HepG2 (cell line): Measurements from ENCODE around the gene SDF2. TPM values are rescaled to one million over a fixed set of nuclear protein-coding genes. Genes with fewer than 3 reads are reported as not detected.
A peak's percentile ranks its signal among the peaks of the same experiment; 100 is the strongest.

ENCODE experiments used
- ATF7 ChIP-seq, 2 experiments: fragments of 450-650 bp in 1 of 2; sonication (generic) in 1 of 2; formaldehyde crosslinking in 1 of 2; IDR thresholded peaks; 2 replicates each; pipeline versions ENCODE4 v1.4.0 to v1.6.1; 2016 to 2020; ENCODE audit warnings: antibody characterized with exemption in 1 of 2, mild to moderate bottlenecking in 1 of 2, missing genetic modification reagents in 1 of 2
- ETV5 ChIP-seq: IDR thresholded peaks from 2 replicates; pipeline ENCODE4 v1.6.1; 2018; ENCODE audit warnings: missing biosample characterization, missing genetic modification reagents, inconsistent platforms, borderline replicate concordance
- FIP1L1 ChIP-seq: fragments of 200-400 bp; formaldehyde crosslinking; IDR thresholded peaks from 2 replicates; pipeline ENCODE4 v1.6.1; 2018; ENCODE audit warnings: low read depth, mild to moderate bottlenecking, low read length, moderate library complexity, borderline replicate concordance; ENCODE audit not compliant: insufficient read depth
- GATA4 ChIP-seq: sonication (generic); IDR thresholded peaks from 2 replicates; pipeline ENCODE4 v1.6.1; 2016; ENCODE audit warnings: antibody characterized with exemption, low read depth, borderline replicate concordance
- KLF6 ChIP-seq: IDR thresholded peaks from 2 replicates; pipeline ENCODE4 v1.8.0; 2016; ENCODE audit warnings: missing biosample characterization, missing genetic modification reagents
- KMT2A ChIP-seq: sonication (generic); formaldehyde crosslinking; IDR thresholded peaks from 2 replicates; pipeline ENCODE4 v1.4.0; 2020; ENCODE audit warnings: missing genetic modification reagents
- MTA1 ChIP-seq: sonication (generic); formaldehyde crosslinking; IDR thresholded peaks from 2 replicates; pipeline ENCODE4 v1.4.0; 2020; ENCODE audit warnings: missing genetic modification reagents, mild to moderate bottlenecking, borderline replicate concordance
- SIX4 ChIP-seq: sonication (generic); formaldehyde crosslinking; IDR thresholded peaks from 2 replicates; pipeline ENCODE4 v1.4.0; 2020; ENCODE audit warnings: missing genetic modification reagents
- ZKSCAN1 ChIP-seq: fragments of 150-350 bp; IDR thresholded peaks from 2 replicates; pipeline ENCODE4 v1.6.1; 2014; ENCODE audit warnings: low read length
- ZNF354B ChIP-seq: sonication (generic); formaldehyde crosslinking; IDR thresholded peaks from 2 replicates; pipeline ENCODE4 v1.8.0; 2022; ENCODE audit warnings: mild to moderate bottlenecking, missing genetic modification reagents
- ZNF672 ChIP-seq: sonication (generic); formaldehyde crosslinking; IDR thresholded peaks from 2 replicates; pipeline ENCODE4 v1.8.1; 2022; ENCODE audit warnings: missing genetic modification reagents
- polyA plus RNA-seq, 8 experiments: library from polyadenylated mRNA; depleted of rRNA in 3 of 8; stranded (reverse) in 7 of 8; unstranded in 1 of 8; fragments of >200 nt; fragmentation: Illumina TruSeq in 4 of 8; extraction: Trizol in 4 of 8; gene quantifications; 2 replicates each; pipeline versions ENCODE4 v1.2.1 to v1.2.3, GENCODE V29; 2011 to 2016; ENCODE audit warnings: low read depth in 4 of 8, missing spikeins in 1 of 8, mixed read lengths in 1 of 8; ENCODE audit not compliant: insufficient read depth in 1 of 8
- total RNA-seq, 5 experiments: library from RNA; depleted of rRNA; stranded (reverse); fragments of >200 nt; fragmentation: Illumina TruSeq; extraction: Trizol; gene quantifications; 2 replicates each; pipeline ENCODE4 v1.2.3, GENCODE V29; 2016; ENCODE audit warnings: low read depth in 1 of 5
- TF ChIP-seq, protein P1 (sequence below): sonication (generic); formaldehyde crosslinking; IDR thresholded peaks from 2 replicates; pipeline ENCODE4 v1.4.0; 2020; ENCODE audit warnings: mild to moderate bottlenecking, missing genetic modification reagents
- TF ChIP-seq, protein P2 (sequence below): sonication (generic); formaldehyde crosslinking; IDR thresholded peaks from 2 replicates; pipeline ENCODE4 v1.8.0; 2022; ENCODE audit warnings: low read depth, missing genetic modification reagents
- TF ChIP-seq, protein P3 (sequence below): sonication (generic); formaldehyde crosslinking; IDR thresholded peaks from 2 replicates; pipeline ENCODE4 v1.4.0; 2020; ENCODE audit warnings: mild to moderate bottlenecking, missing genetic modification reagents
- TF ChIP-seq, protein P4 (sequence below): sonication (generic); formaldehyde crosslinking; IDR thresholded peaks from 2 replicates; pipeline ENCODE4 v1.4.0; 2020; ENCODE audit warnings: missing genetic modification reagents

SDF2 gene
- total and polyA plus RNA-seq, 2 of the 13 experiments (the other 11 are each of a cell fraction or from before 2014, with no cell fraction given) = 58.2 to 58.4 TPM

DNA sequence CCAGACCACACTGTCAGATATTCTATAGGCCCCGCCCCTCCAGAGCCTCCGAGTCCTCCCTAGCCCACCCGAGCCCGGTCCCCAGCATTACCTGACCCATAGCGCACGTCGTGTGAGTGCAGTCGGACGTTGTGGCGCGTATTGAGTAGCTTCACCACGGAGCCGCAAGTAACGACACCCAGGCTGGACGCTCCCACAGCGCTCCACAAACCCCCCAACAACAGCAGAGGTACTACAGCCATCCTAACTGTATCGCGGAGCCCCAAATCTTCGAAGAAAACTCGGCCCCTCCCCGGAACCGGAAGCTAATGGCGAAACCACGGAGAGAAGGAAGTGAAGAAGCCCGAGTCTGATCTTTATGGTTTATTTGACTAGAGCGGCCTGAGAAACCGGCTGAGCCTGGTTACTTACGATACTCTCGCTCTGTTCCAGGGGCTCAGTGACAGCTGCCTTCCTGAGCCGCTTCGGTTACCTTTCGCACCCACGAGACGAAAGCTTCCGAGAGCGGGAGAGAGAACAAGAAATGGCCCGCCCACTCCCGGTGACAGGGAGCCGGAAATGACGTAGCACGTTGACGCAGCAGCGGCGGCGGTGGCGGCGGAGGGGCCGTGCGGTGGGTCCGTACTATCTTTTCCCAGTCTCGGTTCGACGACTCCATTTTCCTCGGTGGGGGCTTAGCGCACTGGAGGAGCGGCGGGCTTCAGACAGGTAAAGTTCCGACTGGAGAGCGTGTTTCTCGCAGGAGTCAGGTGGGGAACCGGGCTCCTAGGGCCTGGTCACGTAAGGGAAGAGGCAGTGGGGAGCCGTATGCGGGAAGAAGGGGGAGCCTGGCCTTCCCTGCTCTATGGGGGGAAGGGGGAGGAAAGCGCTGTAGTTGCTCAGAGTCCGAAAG lies at the start of gene SDF2, which contains the start of gene SUPT6H (continued):
- TF ChIP-seq SIX4 (CRISPR knock-in tag) (0 out of 2 replicates have a peak, but pooled peaks have one; percentile 16), GATA4 (no peak), KMT2A (peak; percentile 86; the same call in 1 of the 2 replicates), FIP1L1 (no peak), MTA1 (CRISPR knock-in tag) (peak; percentile 73; the same call in 1 of the 2 replicates), ZNF354B (no peak), ZNF672 (CRISPR knock-in tag) (no peak), ATF7 (IDR thresholded peaks at IDR 0.05) (no peak), ATF7 (CRISPR knock-in tag; IDR thresholded peaks at IDR 0.05) (no peak), ZKSCAN1 (no peak), KLF6 (peak; percentile 62; the same call in 1 of the 2 replicates), ETV5 (CRISPR knock-in tag) (no peak; the same call in 1 of the 2 replicates)
- TF ChIP-seq, protein P1, sequence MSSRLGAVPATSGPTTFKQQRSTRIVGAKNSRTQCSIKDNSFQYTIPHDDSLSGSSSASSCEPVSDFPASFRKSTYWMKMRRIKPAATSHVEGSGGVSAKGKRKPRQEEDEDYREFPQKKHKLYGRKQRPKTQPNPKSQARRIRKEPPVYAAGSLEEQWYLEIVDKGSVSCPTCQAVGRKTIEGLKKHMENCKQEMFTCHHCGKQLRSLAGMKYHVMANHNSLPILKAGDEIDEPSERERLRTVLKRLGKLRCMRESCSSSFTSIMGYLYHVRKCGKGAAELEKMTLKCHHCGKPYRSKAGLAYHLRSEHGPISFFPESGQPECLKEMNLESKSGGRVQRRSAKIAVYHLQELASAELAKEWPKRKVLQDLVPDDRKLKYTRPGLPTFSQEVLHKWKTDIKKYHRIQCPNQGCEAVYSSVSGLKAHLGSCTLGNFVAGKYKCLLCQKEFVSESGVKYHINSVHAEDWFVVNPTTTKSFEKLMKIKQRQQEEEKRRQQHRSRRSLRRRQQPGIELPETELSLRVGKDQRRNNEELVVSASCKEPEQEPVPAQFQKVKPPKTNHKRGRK (CRISPR knock-in tag) = no peak
- TF ChIP-seq, protein P2, sequence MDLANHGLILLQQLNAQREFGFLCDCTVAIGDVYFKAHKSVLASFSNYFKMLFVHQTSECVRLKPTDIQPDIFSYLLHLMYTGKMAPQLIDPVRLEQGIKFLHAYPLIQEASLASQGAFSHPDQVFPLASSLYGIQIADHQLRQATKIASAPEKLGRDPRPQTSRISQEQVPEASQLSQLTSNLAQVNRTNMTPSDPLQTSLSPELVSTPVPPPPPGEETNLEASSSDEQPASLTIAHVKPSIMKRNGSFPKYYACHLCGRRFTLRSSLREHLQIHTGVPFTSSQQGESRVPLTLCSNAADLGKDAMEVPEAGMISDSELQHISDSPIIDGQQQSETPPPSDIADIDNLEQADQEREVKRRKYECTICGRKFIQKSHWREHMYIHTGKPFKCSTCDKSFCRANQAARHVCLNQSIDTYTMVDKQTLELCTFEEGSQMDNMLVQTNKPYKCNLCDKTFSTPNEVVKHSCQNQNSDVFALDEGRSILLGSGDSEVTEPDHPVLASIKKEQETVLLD (CRISPR knock-in tag) = peak; percentile 89
- TF ChIP-seq, protein P3, sequence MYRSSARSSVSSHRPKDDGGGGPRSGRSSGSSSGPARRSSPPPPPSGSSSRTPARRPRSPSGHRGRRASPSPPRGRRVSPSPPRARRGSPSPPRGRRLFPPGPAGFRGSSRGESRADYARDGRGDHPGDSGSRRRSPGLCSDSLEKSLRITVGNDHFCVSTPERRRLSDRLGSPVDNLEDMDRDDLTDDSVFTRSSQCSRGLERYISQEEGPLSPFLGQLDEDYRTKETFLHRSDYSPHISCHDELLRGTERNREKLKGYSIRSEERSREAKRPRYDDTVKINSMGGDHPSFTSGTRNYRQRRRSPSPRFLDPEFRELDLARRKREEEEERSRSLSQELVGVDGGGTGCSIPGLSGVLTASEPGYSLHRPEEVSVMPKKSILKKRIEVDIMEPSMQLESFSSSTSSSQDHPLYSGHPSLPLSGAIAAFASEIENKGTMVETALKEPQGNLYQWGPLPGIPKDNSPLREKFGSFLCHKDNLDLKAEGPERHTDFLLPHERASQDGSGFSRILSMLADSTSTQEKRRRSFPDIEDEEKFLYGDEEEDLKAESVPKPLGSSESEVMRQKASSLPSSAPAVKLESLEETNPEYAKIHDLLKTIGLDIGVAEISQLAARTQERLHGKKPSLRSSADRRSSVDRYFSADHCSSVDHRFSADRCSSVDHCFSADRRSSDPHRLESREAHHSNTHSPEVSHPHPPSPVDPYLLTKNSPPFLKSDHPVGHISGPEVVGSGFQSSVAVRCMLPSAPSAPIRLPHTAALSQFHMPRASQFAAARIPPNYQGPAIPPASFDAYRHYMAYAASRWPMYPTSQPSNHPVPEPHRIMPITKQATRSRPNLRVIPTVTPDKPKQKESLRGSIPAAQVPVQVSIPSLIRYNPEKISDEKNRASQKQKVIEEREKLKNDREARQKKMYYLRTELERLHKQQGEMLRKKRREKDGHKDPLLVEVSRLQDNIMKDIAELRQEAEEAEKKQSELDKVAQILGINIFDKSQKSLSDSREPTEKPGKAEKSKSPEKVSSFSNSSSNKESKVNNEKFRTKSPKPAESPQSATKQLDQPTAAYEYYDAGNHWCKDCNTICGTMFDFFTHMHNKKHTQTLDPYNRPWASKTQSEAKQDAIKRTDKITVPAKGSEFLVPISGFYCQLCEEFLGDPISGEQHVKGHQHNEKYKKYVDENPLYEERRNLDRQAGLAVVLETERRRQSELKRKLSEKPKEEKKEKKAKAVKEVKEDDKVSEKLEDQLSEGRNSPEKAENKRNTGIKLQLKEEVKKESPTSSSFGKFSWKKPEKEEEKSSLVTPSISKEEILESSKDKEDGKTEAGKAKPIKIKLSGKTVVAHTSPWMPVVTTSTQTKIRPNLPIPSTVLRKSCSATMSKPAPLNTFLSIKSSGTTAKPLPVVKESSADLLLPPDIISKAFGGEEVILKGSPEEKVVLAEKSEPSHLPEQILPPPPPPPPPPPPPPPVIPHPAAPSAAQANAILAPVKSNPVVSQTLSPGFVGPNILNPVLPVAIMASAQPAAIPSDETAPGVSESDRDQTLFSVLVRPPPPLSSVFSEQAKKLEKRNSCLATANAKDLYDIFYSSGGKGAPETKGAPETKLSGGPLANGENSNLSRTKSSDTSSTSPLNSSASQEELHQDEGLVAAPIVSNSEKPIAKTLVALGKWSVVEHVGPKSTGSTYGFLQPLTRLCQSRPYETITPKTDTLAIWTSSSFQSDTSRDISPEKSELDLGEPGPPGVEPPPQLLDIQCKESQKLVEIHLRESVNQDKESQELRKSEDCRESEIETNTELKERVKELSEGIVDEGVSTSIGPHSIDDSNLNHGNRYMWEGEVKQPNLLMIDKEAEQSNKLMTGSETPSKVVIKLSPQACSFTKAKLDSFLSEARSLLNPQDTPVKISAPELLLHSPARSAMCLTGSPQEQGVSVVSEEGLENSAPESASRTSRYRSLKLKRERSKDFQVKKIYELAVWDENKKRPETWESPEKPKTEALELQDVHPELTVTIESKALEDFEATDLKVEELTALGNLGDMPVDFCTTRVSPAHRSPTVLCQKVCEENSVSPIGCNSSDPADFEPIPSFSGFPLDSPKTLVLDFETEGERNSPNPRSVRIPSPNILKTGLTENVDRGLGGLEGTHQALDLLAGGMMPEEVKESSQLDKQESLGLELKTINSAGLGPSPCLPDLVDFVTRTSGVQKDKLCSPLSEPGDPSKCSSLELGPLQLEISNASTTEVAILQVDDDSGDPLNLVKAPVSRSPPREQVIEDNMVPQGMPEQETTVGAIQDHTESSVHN (CRISPR knock-in tag) = no peak
- TF ChIP-seq, protein P4, sequence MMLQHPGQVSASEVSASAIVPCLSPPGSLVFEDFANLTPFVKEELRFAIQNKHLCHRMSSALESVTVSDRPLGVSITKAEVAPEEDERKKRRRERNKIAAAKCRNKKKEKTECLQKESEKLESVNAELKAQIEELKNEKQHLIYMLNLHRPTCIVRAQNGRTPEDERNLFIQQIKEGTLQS = 0 out of 2 replicates have a peak, but pooled peaks have one; percentile 22
